ENCODE measurements around the gene EVPL. TPM values are rescaled to one million over a fixed set of nuclear protein-coding genes. Genes with fewer than 3 reads are reported as not detected.
A peak's percentile ranks its signal among the peaks of the same experiment; 100 is the strongest.

EVPL gene
- total and polyA plus RNA-seq, 2 of the 13 experiments (the other 11 are each of a cell fraction or from before 2014, with no cell fraction given) = 2.1 to 8.2 TPM

GRCh38 chr17:75996665-75997590, 30.2 kb downstream of the EVPL start (continued):
- TF ChIP-seq PBX2 (CRISPR knock-in tag; IDR thresholded peaks at IDR 0.05) = no peak
- TF ChIP-seq ZNF672 (CRISPR knock-in tag; IDR thresholded peaks at IDR 0.05) = no peak
- peak; percentile 69; the same call in 1 of the 2 replicates for TF ChIP-seq ZNF512B (CRISPR knock-in tag; IDR thresholded peaks at IDR 0.05; ENCODE audit: borderline replicate concordance)
- TF ChIP-seq TERF1 (CRISPR knock-in tag; IDR thresholded peaks at IDR 0.05) = no peak
- no peak for TF ChIP-seq JDP2 (CRISPR knock-in tag; IDR thresholded peaks at IDR 0.05; ENCODE audit: borderline replicate concordance)
- peak; percentile 78; the same call in 1 of the 2 replicates for TF ChIP-seq ZC3H13 (CRISPR knock-in tag; IDR thresholded peaks at IDR 0.05)
- TF ChIP-seq KDM5A (IDR thresholded peaks at IDR 0.05; ENCODE audit: borderline replicate concordance, low read length) = no peak
- peak; percentile 61; the same call in 1 of the 2 replicates for TF ChIP-seq BORCS8-MEF2B (CRISPR knock-in tag; IDR thresholded peaks at IDR 0.05)
- no peak for TF ChIP-seq DNMT3B (CRISPR knock-in tag; conservative IDR thresholded peaks at IDR 0.05)
- TF ChIP-seq TFE3 (CRISPR knock-in tag; IDR thresholded peaks at IDR 0.05) = peak; percentile 78
- TF ChIP-seq ZNF883 (CRISPR knock-in tag; IDR thresholded peaks at IDR 0.05; ENCODE audit: not compliant biosample characterization) = peak; percentile 47
- no peak for TF ChIP-seq PREB (CRISPR knock-in tag; IDR thresholded peaks at IDR 0.05)
- no peak for TF ChIP-seq FLYWCH1 (CRISPR knock-in tag; IDR thresholded peaks at IDR 0.05)
- peak; percentile 68; the same call in 1 of the 2 replicates for TF ChIP-seq ZNF350 (CRISPR knock-in tag; IDR thresholded peaks at IDR 0.05; ENCODE audit: borderline replicate concordance, low read depth)
- TF ChIP-seq KDM3A (CRISPR knock-in tag; IDR thresholded peaks at IDR 0.05; ENCODE audit: low read depth) = no peak
- peak; percentile 68; the same call in 1 of the 2 replicates for TF ChIP-seq GLI4 (CRISPR knock-in tag; IDR thresholded peaks at IDR 0.05; ENCODE audit: borderline replicate concordance)
- TF ChIP-seq SRF (IDR thresholded peaks at IDR 0.05; ENCODE audit: low read depth, low read length) = no peak
- no peak; the same call in 1 of the 2 replicates for TF ChIP-seq DR1 (CRISPR knock-in tag; IDR thresholded peaks at IDR 0.05)
- peak; percentile 65 for TF ChIP-seq PHF21A (CRISPR knock-in tag; IDR thresholded peaks at IDR 0.05)
- peak; percentile 69; the same call in 1 of the 2 replicates for TF ChIP-seq TOPORS (CRISPR knock-in tag; IDR thresholded peaks at IDR 0.05)
- TF ChIP-seq ZBTB1 (CRISPR knock-in tag; IDR thresholded peaks at IDR 0.05; ENCODE audit: borderline replicate concordance) = no peak

Data from HepG2 (cell line).